PC-9 (cell line): ENCODE data around the gene RUFY3.

Source experiments
- CTCF ChIP-seq: fragments of 200-600 bp; sonication (generic); conservative IDR thresholded peaks from 2 replicates; pipeline ENCODE4 v1.6.1; 2017; ENCODE audit warnings: mixed run types, antibody characterized with exemption, mild to moderate bottlenecking, moderate library complexity
- EZH2 ChIP-seq: fragments of 200-600 bp; sonication (generic); IDR thresholded peaks from 2 replicates; pipeline ENCODE4 v1.8.0; 2017; ENCODE audit warnings: antibody characterized with exemption, low read depth

- TF ChIP-seq CTCF (no peak), EZH2 (no peak)
Measured at GRCh38 chr4:70724463-70724862, 2.7 kb downstream of the RUFY3 start.
